ENCODE data around the gene NEDD4L. TPM values are rescaled to one million over a fixed set of nuclear protein-coding genes. Genes with fewer than 3 reads are reported as not detected.

The NEDD4L gene
- total and polyA plus RNA-seq, 10 of the 15 experiments (the other 5 are each of a cell fraction or from before 2014, with no cell fraction given) = 7.4 to 24.0 (median 17.7) TPM

DNA sequence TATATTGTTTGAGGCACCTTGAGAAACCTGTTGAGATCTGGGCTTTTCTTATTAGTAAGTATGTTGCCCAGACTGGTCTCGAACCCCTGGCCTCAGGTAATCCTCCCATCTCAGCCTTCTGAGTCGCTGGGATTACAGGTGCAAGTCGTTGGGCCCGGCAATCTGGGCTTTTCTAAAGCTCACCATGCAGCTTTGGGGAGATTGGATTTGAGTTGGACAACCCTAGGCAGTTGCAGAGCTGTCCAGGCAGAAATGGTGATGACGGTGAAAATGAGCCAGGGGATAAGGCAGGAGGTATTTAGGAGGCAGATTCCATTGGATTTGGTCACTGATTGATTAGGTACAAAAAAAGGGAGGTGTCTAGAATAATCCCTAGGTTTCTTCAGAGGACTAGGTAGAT, 16.2 kb downstream of the NEDD4L start:
- ChIA-PET POLR2A (interaction anchor here (0.5 kb wide), 1 partner anchor 22 kb away, joined by 4 read pairs; no protein-coding TSS in a partner anchor), CTCF (interaction anchor here (1.3 kb wide), 1 partner anchor 15 kb away, joined by 5 read pairs; no protein-coding TSS in a partner anchor), SMC1A (ENCODE audit: uncharacterized antibody, unreplicated experiment) (interaction anchor here (1.4 kb wide), 1 partner anchor 13 kb away, joined by 4 read pairs; no protein-coding TSS in a partner anchor), RAD21 (ENCODE audit: unreplicated experiment) (no interaction called here)
- Histone ChIP-seq H3K27me3 (replicated peaks in 1 of 2; ENCODE audit: control insufficient read depth in 2 of 2, insufficient read depth in 2 of 2, low read length in 1 of 2) (no peaks in the 10 kb centered on the region), H3K4me3 (no peak overlapping the region), H3K9ac (ENCODE audit: control insufficient read depth, insufficient read depth, low read length) (no peak overlapping the region), H3K27ac (ENCODE audit: control insufficient read depth, insufficient read depth) (no peak overlapping the region), H3K9me3 (replicated peaks; ENCODE audit: control insufficient read depth, insufficient read depth, low read length) (no peaks in the 10 kb centered on the region), H3K4me1 (ENCODE audit: control insufficient read depth, insufficient read depth, low read length) (no peaks in the 10 kb centered on the region), H4K20me1 (ENCODE audit: control insufficient read depth, insufficient read depth) (no peaks in the 10 kb centered on the region), H3K79me2 (ENCODE audit: control insufficient read depth, insufficient read depth, low read length) (no peaks in the 10 kb centered on the region; the same call in 1 of the 2 replicates), H3K36me3 (ENCODE audit: control insufficient read depth in 2 of 2, insufficient read depth in 2 of 2, low read length in 1 of 2) (no peaks in the 10 kb centered on the region), H3K4me2 (ENCODE audit: control insufficient read depth, insufficient read depth) (no peak overlapping the region), H2AFZ (ENCODE audit: control insufficient read depth, low read depth, low read length) (no peak overlapping the region)
- DNase-seq (ENCODE audit: low read depth, low spot score) (no peak), ATAC-seq (no peak), FAIRE-seq (no peak)
- TF ChIP-seq, protein P1, sequence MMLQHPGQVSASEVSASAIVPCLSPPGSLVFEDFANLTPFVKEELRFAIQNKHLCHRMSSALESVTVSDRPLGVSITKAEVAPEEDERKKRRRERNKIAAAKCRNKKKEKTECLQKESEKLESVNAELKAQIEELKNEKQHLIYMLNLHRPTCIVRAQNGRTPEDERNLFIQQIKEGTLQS (IDR thresholded peaks at IDR 0.05; ENCODE audit: borderline replicate concordance, extremely low read depth, low read depth, low read length) = no peak
- TF ChIP-seq, protein P2, sequence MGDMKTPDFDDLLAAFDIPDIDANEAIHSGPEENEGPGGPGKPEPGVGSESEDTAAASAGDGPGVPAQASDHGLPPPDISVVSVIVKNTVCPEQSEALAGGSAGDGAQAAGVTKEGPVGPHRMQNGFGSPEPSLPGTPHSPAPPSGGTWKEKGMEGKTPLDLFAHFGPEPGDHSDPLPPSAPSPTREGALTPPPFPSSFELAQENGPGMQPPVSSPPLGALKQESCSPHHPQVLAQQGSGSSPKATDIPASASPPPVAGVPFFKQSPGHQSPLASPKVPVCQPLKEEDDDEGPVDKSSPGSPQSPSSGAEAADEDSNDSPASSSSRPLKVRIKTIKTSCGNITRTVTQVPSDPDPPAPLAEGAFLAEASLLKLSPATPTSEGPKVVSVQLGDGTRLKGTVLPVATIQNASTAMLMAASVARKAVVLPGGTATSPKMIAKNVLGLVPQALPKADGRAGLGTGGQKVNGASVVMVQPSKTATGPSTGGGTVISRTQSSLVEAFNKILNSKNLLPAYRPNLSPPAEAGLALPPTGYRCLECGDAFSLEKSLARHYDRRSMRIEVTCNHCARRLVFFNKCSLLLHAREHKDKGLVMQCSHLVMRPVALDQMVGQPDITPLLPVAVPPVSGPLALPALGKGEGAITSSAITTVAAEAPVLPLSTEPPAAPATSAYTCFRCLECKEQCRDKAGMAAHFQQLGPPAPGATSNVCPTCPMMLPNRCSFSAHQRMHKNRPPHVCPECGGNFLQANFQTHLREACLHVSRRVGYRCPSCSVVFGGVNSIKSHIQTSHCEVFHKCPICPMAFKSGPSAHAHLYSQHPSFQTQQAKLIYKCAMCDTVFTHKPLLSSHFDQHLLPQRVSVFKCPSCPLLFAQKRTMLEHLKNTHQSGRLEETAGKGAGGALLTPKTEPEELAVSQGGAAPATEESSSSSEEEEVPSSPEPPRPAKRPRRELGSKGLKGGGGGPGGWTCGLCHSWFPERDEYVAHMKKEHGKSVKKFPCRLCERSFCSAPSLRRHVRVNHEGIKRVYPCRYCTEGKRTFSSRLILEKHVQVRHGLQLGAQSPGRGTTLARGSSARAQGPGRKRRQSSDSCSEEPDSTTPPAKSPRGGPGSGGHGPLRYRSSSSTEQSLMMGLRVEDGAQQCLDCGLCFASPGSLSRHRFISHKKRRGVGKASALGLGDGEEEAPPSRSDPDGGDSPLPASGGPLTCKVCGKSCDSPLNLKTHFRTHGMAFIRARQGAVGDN (IDR thresholded peaks at IDR 0.05) = no peak
- TF ChIP-seq YBX1 (IDR thresholded peaks at IDR 0.05) (no peak), ZNF384 (IDR thresholded peaks at IDR 0.05; ENCODE audit: borderline replicate concordance, low read depth, low read length) (no peak), CHD2 (IDR thresholded peaks at IDR 0.05; ENCODE audit: borderline replicate concordance, low read depth, low read length) (no peak), PAX8 (IDR thresholded peaks at IDR 0.05) (no peak), FOXM1 (IDR thresholded peaks at IDR 0.05; ENCODE audit: low read depth, low read length) (no peak), BACH1 (IDR thresholded peaks at IDR 0.05; ENCODE audit: borderline replicate concordance) (no peak), SUPT20H (IDR thresholded peaks at IDR 0.05; ENCODE audit: borderline replicate concordance, control insufficient read depth, low read depth, low read length) (no peak), ESRRA (IDR thresholded peaks at IDR 0.05; ENCODE audit: low read length) (no peak), ZBED1 (IDR thresholded peaks at IDR 0.05; ENCODE audit: borderline replicate concordance) (no peak), ZNF274 (IDR thresholded peaks at IDR 0.05; ENCODE audit: insufficient read depth, insufficient read length) (no peak)
- TF ChIP-seq, protein P3, sequence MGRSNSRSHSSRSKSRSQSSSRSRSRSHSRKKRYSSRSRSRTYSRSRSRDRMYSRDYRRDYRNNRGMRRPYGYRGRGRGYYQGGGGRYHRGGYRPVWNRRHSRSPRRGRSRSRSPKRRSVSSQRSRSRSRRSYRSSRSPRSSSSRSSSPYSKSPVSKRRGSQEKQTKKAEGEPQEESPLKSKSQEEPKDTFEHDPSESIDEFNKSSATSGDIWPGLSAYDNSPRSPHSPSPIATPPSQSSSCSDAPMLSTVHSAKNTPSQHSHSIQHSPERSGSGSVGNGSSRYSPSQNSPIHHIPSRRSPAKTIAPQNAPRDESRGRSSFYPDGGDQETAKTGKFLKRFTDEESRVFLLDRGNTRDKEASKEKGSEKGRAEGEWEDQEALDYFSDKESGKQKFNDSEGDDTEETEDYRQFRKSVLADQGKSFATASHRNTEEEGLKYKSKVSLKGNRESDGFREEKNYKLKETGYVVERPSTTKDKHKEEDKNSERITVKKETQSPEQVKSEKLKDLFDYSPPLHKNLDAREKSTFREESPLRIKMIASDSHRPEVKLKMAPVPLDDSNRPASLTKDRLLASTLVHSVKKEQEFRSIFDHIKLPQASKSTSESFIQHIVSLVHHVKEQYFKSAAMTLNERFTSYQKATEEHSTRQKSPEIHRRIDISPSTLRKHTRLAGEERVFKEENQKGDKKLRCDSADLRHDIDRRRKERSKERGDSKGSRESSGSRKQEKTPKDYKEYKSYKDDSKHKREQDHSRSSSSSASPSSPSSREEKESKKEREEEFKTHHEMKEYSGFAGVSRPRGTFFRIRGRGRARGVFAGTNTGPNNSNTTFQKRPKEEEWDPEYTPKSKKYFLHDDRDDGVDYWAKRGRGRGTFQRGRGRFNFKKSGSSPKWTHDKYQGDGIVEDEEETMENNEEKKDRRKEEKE (IDR thresholded peaks at IDR 0.05) = no peak
- intact Hi-C loops (cut with micrococcal nuclease; ENCODE audit: unreplicated experiment) = no loop called here
- BruUV-seq (replicated peaks) = no TSS peak
- in situ Hi-C loops (cut with MboI) = no loop called here
- WGBS (ENCODE audit: insufficient coverage, insufficient replicate concordance, low lambda C conversion rate, missing lambda C conversion rate) = 14% methylated on average over 5 of the region's 5 CpGs
